A549 (cell line): ENCODE measurements around the gene SHH.

ENCODE experiments used
- CEBPB ChIP-seq, 2 experiments: fragments of >200 bp in 1 of 2; sonication (Bioruptor Twin) in 1 of 2; formaldehyde crosslinking in 1 of 2; IDR thresholded peaks; 2 replicates each; pipeline ENCODE4 v1.6.1; 2012 to 2016
- CTCF ChIP-seq: fragments of >200 bp; sonication (Bioruptor Twin); formaldehyde crosslinking; IDR thresholded peaks from 3 replicates; pipeline ENCODE4 v1.5.1; 2016
- EP300 ChIP-seq, 2 experiments: fragments of >200 bp; sonication (Bioruptor Twin); formaldehyde crosslinking; IDR thresholded peaks; 2 replicates in 1 of 2; 3 replicates in 1 of 2; pipeline ENCODE4 v1.6.1; 2016 to 2017
- FOSB ChIP-seq: fragments of 250-450 bp; sonication (Bioruptor Pico); IDR thresholded peaks from 2 replicates; pipeline ENCODE4 v1.5.0; 2020; ENCODE audit warnings: mild to moderate bottlenecking, moderate library complexity
- MAZ ChIP-seq: fragments of 150-350 bp; IDR thresholded peaks from 2 replicates; pipeline ENCODE4 v1.6.1; 2014; ENCODE audit warnings: antibody characterized with exemption, low read depth, low read length, borderline replicate concordance
- POLR2A ChIP-seq: IDR thresholded peaks from 2 replicates; pipeline ENCODE4 v1.6.1; 2012; ENCODE audit warnings: mild to moderate bottlenecking, low read length
- POLR2AphosphoS2 ChIP-seq: conservative IDR thresholded peaks from 2 replicates; pipeline ENCODE4 v1.6.1; 2012; ENCODE audit warnings: low read length, improper control_type of control experiment, inconsistent platforms
- RFX5 ChIP-seq: fragments of 450-650 bp; IDR thresholded peaks from 2 replicates; pipeline ENCODE4 v1.7.1; 2014; ENCODE audit warnings: antibody characterized with exemption, mild to moderate bottlenecking, moderate library complexity

- TF ChIP-seq EP300 (IDR thresholded peaks at IDR 0.05) (no peak), CEBPB (IDR thresholded peaks at IDR 0.05) (no peak), MAZ (no peak), RFX5 (no peak), CTCF (no peak), FOSB (CRISPR knock-in tag) (no peak), POLR2A (no peak), POLR2AphosphoS2 (no peak)
Measured at GRCh38 chr7:155829796-155830470, 17.7 kb upstream of the SHH start.
